Breast epithelium (tissue), 4 donors: ENCODE results near the gene FLNC. TPM values are rescaled to one million over a fixed set of nuclear protein-coding genes. Genes with fewer than 3 reads are reported as not detected.

ENCODE experiments used
- DNase-seq, 2 donors: peaks; one replicate each; pipeline ENCODE4 v3.0.0-alpha.2; 2019; ENCODE audit warnings: low spot score in 2 of 2
- H3K27ac ChIP-seq, 2 donors: fragments of 200-600 bp; sonication (generic) in 1 of 2; one replicate each; pipeline ENCODE4 v1.5.1; 2016 to 2019; ENCODE audit warnings: mild to moderate bottlenecking in 1 of 2
- H3K27me3 ChIP-seq, 2 donors: fragments of 200-600 bp; sonication (generic) in 1 of 2; one replicate each; pipeline versions ENCODE4 v1.5.1 to v1.6.0; 2017 to 2019; ENCODE audit warnings: control low read depth in 1 of 2, mild to moderate bottlenecking in 1 of 2
- H3K36me3 ChIP-seq: fragments of 200-600 bp; one replicate; pipeline ENCODE4 v1.5.1; 2019
- H3K4me1 ChIP-seq, 2 donors: fragments of 200-600 bp; sonication (generic); one replicate each; pipeline ENCODE4 v1.5.1; 2016 to 2019; ENCODE audit warnings: control low read depth in 1 of 2
- H3K4me3 ChIP-seq, 3 donors: fragments of 200-600 bp; sonication (generic); 1 replicate in 2 of 3; 2 replicates in 1 of 3; pipeline ENCODE4 v1.5.1; 2016 to 2019; ENCODE audit warnings: mild to moderate bottlenecking in 3 of 3, moderate library complexity in 2 of 3
- H3K9me3 ChIP-seq, 2 donors: fragments of 200-600 bp; sonication (generic) in 1 of 2; one replicate each; pipeline ENCODE4 v1.5.1; 2016 to 2019; ENCODE audit warnings: control low read depth in 1 of 2
- POLR2A ChIP-seq: fragments of 450-650 bp; IDR thresholded peaks from one replicate; pipeline ENCODE4 v1.6.1; 2016; ENCODE audit warnings: antibody characterized with exemption, mild to moderate bottlenecking, moderate library complexity
- POLR2AphosphoS5 ChIP-seq, 3 donors: sonication (generic); formaldehyde crosslinking; IDR thresholded peaks; one replicate each; pipeline ENCODE4 v1.6.1; 2017; ENCODE audit warnings: antibody characterized with exemption in 3 of 3
- intact Hi-C: fragments of 100-400 bp; cut with DNase I; formaldehyde crosslinking; loops from one replicate; pipeline ENCODE4 v1.15.1; 2023; ENCODE audit warnings: low total_unique reads
- total RNA-seq, 3 donors: library from RNA; depleted of rRNA; stranded (reverse); fragments of >200 nt; gene quantifications; one replicate each; pipeline ENCODE4 v1.1.0, GENCODE V29; 2016
- TF ChIP-seq, protein P1 (sequence below), 3 donors: fragments of 450-650 bp; IDR thresholded peaks; one replicate each; pipeline ENCODE4 v1.5.1; 2016 to 2017; ENCODE audit warnings: antibody characterized with exemption in 3 of 3, mild to moderate bottlenecking in 3 of 3, moderate library complexity in 3 of 3

FLNC gene
- total RNA-seq, 3 donors from 2014 or later, result 5.1 to 7.5 (median 6.0) TPM

DNA sequence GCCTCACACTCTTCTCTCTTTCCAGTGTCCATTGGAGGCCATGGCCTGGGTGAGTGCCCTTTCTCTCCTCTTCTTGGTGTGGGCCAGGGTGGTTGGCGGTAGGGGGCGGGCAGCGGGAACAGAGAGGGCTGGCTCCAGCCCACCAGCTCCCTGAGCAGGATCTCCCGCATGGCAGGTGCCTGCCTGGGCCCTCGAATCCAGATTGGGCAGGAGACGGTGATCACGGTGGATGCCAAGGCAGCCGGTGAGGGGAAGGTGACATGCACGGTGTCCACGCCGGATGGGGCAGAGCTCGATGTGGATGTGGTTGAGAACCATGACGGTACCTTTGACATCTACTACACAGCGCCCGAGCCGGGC is 18.9 kb downstream of the FLNC start:
- TF ChIP-seq POLR2A (no peak), POLR2AphosphoS5 (IDR thresholded peaks at IDR 0.05) (no peak)
- TF ChIP-seq, protein P1, sequence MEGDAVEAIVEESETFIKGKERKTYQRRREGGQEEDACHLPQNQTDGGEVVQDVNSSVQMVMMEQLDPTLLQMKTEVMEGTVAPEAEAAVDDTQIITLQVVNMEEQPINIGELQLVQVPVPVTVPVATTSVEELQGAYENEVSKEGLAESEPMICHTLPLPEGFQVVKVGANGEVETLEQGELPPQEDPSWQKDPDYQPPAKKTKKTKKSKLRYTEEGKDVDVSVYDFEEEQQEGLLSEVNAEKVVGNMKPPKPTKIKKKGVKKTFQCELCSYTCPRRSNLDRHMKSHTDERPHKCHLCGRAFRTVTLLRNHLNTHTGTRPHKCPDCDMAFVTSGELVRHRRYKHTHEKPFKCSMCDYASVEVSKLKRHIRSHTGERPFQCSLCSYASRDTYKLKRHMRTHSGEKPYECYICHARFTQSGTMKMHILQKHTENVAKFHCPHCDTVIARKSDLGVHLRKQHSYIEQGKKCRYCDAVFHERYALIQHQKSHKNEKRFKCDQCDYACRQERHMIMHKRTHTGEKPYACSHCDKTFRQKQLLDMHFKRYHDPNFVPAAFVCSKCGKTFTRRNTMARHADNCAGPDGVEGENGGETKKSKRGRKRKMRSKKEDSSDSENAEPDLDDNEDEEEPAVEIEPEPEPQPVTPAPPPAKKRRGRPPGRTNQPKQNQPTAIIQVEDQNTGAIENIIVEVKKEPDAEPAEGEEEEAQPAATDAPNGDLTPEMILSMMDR (IDR thresholded peaks at IDR 0.05), result no peak
- no peaks in the 10 kb centered on the region for H3K4me1 ChIP-seq
- no peaks in the 10 kb centered on the region for H3K9me3 ChIP-seq
- H3K4me3 ChIP-seq, result no peak overlapping the region
- no peaks in the 10 kb centered on the region for H3K27me3 ChIP-seq
- DNase-seq, result no peak
- H3K27ac ChIP-seq, result no peak overlapping the region
- intact Hi-C loops, result no loop called here
- no peaks in the 10 kb centered on the region for H3K36me3 ChIP-seq

DNA sequence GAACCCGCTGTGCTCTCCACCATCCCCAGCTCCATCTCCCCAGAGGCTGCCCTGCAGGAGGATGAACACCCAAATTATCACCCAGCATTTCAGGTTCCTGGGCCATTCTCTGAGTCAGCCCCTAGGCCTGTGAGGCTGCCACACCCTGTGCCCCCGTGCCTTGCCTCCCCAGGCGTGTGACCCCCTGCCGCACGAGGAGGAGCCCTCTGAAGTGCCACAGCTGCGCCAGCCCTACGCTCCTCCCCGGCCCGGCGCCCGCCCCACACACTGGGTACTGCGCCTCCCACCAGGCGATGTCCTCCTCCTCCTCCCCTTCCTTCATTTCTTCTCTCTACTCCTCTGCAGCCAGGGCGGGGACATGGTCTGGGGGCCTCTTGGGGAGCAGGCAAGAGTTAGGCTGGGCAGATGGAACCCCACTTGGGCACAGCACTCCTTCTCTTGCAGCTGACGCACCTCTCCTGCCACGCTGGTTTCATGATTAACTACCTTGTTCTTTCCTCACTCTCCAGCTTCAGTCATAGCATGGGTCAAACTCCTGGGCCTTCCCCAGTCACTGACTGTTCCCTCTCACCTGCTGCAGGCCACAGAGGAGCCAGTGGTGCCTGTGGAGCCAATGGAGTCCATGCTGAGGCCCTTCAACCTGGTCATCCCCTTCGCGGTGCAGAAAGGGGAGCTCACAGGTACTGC is 19.7 kb downstream of the FLNC start:
- TF ChIP-seq POLR2AphosphoS5 (IDR thresholded peaks at IDR 0.05) (no peak), POLR2A (no peak)
- Histone ChIP-seq H3K4me3 (no peak overlapping the region), H3K27me3 (no peaks in the 10 kb centered on the region), H3K27ac (no peak overlapping the region), H3K4me1 (no peaks in the 10 kb centered on the region), H3K36me3 (no peaks in the 10 kb centered on the region), H3K9me3 (no peaks in the 10 kb centered on the region)
- no peak for DNase-seq
- intact Hi-C loops, result no loop called here

DNA sequence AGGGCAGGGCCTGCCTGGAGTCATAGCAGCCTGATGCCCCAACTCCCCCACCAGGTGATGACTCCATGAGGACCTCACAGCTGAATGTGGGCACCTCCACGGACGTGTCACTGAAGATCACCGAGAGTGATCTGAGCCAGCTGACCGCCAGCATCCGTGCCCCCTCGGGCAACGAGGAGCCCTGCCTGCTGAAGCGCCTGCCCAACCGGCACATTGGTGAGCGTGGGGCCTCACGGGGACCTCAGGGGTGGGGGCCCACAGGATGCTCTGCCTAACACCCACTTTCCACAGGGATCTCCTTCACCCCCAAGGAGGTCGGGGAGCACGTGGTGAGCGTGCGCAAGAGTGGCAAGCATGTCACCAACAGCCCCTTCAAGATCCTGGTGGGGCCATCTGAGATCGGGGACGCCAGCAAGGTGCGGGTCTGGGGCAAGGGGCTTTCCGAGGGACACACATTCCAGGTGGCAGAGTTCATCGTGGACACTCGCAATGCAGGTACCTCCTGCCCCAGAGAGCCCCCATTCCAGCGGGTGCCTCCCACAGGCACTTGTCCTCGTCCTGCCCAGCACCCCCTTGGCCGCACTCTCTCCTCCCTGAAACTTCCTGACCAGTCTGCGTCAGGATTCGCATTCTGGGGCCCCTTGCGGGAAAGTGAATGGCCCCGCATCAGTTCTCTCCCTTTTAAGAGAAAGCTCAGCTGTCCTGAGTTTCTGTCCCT is 22.5 kb downstream of the FLNC start:
- intact Hi-C loops, result no loop called here
- H3K9me3 ChIP-seq, result no peaks in the 10 kb centered on the region
- H3K4me3 ChIP-seq, result no peak overlapping the region
- TF ChIP-seq, protein P1 (IDR thresholded peaks at IDR 0.05), result no peak
- TF ChIP-seq POLR2AphosphoS5 (IDR thresholded peaks at IDR 0.05) (no peak), POLR2A (no peak)
- H3K27ac ChIP-seq, result no peak overlapping the region
- no peaks in the 10 kb centered on the region for H3K27me3 ChIP-seq
- H3K4me1 ChIP-seq, result no peaks in the 10 kb centered on the region
- no peaks in the 10 kb centered on the region for H3K36me3 ChIP-seq
- no peak for DNase-seq

DNA sequence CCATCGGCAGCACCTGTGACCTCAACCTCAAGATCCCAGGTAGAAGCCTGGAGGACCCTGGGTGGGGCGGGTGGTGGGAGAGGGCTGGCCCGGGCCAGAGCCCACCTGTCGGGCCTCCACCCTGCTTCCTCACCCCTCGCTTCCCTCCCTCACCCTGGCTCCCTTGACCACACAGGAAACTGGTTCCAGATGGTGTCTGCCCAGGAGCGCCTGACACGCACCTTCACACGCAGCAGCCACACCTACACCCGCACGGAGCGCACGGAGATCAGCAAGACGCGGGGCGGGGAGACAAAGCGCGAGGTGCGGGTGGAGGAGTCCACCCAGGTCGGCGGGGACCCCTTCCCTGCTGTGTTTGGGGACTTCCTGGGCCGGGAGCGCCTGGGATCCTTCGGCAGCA is 23.6 kb downstream of the FLNC start:
- Histone ChIP-seq H3K27ac (no peak overlapping the region), H3K27me3 (no peaks in the 10 kb centered on the region), H3K9me3 (no peaks in the 10 kb centered on the region), H3K36me3 (no peaks in the 10 kb centered on the region), H3K4me3 (no peak overlapping the region), H3K4me1 (no peaks in the 10 kb centered on the region)
- no peak for DNase-seq
- intact Hi-C loops, result no loop called here
- TF ChIP-seq POLR2A (no peak), POLR2AphosphoS5 (IDR thresholded peaks at IDR 0.05) (no peak)
- TF ChIP-seq, protein P1 (IDR thresholded peaks at IDR 0.05), result no peak

DNA sequence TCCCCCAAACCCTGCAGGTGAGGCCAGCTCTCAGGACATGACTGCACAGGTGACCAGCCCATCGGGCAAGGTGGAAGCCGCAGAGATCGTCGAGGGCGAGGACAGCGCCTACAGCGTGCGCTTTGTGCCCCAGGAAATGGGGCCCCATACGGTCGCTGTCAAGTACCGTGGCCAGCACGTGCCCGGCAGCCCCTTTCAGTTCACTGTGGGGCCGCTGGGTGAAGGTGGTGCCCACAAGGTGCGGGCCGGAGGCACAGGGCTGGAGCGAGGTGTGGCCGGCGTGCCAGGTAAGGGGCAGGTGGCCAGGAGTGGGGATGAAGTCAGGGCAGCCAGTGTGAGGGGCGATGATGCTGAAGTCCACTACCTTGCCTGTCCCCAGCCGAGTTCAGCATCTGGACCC is 24.2 kb downstream of the FLNC start:
- Histone ChIP-seq H3K36me3 (no peaks in the 10 kb centered on the region), H3K27ac (no peak overlapping the region)
- no peak for TF ChIP-seq POLR2A
- TF ChIP-seq, protein P1 (IDR thresholded peaks at IDR 0.05), result no peak
- no peak for TF ChIP-seq POLR2AphosphoS5 (IDR thresholded peaks at IDR 0.05)

More for the DNA sequence above, 24.2 kb downstream of the FLNC start:
- intact Hi-C loops, result no loop called here
- Histone ChIP-seq H3K4me1 (peaks cover 0 to 4% of the 10 kb centered on the region in 2 donors), H3K27me3 (no peaks in the 10 kb centered on the region), H3K9me3 (no peaks in the 10 kb centered on the region), H3K4me3 (no peak overlapping the region)
- no peak for DNase-seq
